ENCODE data around the gene PNCK. TPM values are rescaled to one million over a fixed set of nuclear protein-coding genes. Genes with fewer than 3 reads are reported as not detected.

Gene PNCK
- total and polyA plus RNA-seq, 2 experiments from 2014 or later: 3.5 to 11.9 TPM

- H3K9me3 Mint-ChIP-seq: no peaks in the 10 kb centered on the region; the same call in 2 of the 3 replicates
- Histone ChIP-seq H3K4me2 (no peak overlapping the region), H3K27me3 (ENCODE audit: insufficient read depth) (peaks cover 32% of the 10 kb centered on the region), H3F3A (replicated peaks; ENCODE audit: low read depth) (no peaks in the 10 kb centered on the region), H2AFZ (no peak overlapping the region), H3K36me3 (ENCODE audit: insufficient read depth) (no peaks in the 10 kb centered on the region), H3K4me3 (no peak overlapping the region), H3K79me2 (replicated peaks; ENCODE audit: insufficient read depth) (no peaks in the 10 kb centered on the region), H3K27ac (ENCODE audit: low read depth) (no peak overlapping the region), H4K20me1 (replicated peaks; ENCODE audit: insufficient read depth) (no peaks in the 10 kb centered on the region), H3K9me2 (ENCODE audit: insufficient read depth) (no peaks in the 10 kb centered on the region), H3K4me1 (ENCODE audit: insufficient read depth) (no peaks in the 10 kb centered on the region; the same call in 1 of the 2 replicates)
- ATAC-seq: no peak
- TF ChIP-seq ZNF114 (CRISPR knock-in tag; IDR thresholded peaks at IDR 0.05) (no peak), CREB1 (CRISPR knock-in tag; IDR thresholded peaks at IDR 0.05; ENCODE audit: low read depth) (no peak), EZH2 (IDR thresholded peaks at IDR 0.05; ENCODE audit: low read depth, unreplicated experiment) (no peak), CTCF (conservative IDR thresholded peaks at IDR 0.05; ENCODE audit: low read depth in 2 of 2) (no peak), ZNF331 (CRISPR knock-in tag; IDR thresholded peaks at IDR 0.05; ENCODE audit: low read depth) (no peak), NANOG (IDR thresholded peaks at IDR 0.05; ENCODE audit: borderline replicate concordance) (no peak), POLR2AphosphoS5 (IDR thresholded peaks at IDR 0.05; ENCODE audit: low read depth) (no peak)
- TF ChIP-seq, protein P1, sequence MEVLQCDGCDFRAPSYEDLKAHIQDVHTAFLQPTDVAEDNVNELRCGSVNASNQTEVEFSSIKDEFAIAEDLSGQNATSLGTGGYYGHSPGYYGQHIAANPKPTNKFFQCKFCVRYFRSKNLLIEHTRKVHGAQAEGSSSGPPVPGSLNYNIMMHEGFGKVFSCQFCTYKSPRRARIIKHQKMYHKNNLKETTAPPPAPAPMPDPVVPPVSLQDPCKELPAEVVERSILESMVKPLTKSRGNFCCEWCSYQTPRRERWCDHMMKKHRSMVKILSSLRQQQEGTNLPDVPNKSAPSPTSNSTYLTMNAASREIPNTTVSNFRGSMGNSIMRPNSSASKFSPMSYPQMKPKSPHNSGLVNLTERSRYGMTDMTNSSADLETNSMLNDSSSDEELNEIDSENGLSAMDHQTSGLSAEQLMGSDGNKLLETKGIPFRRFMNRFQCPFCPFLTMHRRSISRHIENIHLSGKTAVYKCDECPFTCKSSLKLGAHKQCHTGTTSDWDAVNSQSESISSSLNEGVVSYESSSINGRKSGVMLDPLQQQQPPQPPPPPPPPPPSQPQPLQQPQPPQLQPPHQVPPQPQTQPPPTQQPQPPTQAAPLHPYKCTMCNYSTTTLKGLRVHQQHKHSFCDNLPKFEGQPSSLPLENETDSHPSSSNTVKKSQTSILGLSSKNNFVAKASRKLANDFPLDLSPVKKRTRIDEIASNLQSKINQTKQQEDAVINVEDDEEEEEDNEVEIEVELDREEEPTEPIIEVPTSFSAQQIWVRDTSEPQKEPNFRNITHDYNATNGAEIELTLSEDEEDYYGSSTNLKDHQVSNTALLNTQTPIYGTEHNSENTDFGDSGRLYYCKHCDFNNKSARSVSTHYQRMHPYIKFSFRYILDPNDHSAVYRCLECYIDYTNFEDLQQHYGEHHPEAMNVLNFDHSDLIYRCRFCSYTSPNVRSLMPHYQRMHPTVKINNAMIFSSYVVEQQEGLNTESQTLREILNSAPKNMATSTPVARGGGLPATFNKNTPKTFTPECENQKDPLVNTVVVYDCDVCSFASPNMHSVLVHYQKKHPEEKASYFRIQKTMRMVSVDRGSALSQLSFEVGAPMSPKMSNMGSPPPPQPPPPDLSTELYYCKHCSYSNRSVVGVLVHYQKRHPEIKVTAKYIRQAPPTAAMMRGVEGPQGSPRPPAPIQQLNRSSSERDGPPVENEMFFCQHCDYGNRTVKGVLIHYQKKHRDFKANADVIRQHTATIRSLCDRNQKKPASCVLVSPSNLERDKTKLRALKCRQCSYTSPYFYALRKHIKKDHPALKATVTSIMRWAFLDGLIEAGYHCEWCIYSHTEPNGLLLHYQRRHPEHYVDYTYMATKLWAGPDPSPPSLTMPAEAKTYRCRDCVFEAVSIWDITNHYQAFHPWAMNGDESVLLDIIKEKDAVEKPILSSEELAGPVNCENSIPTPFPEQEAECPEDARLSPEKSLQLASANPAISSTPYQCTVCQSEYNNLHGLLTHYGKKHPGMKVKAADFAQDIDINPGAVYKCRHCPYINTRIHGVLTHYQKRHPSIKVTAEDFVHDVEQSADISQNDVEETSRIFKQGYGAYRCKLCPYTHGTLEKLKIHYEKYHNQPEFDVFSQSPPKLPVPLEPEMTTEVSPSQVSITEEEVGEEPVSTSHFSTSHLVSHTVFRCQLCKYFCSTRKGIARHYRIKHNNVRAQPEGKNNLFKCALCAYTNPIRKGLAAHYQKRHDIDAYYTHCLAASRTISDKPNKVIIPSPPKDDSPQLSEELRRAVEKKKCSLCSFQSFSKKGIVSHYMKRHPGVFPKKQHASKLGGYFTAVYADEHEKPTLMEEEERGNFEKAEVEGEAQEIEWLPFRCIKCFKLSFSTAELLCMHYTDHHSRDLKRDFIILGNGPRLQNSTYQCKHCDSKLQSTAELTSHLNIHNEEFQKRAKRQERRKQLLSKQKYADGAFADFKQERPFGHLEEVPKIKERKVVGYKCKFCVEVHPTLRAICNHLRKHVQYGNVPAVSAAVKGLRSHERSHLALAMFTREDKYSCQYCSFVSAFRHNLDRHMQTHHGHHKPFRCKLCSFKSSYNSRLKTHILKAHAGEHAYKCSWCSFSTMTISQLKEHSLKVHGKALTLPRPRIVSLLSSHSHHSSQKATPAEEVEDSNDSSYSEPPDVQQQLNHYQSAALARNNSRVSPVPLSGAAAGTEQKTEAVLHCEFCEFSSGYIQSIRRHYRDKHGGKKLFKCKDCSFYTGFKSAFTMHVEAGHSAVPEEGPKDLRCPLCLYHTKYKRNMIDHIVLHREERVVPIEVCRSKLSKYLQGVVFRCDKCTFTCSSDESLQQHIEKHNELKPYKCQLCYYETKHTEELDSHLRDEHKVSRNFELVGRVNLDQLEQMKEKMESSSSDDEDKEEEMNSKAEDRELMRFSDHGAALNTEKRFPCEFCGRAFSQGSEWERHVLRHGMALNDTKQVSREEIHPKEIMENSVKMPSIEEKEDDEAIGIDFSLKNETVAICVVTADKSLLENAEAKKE (CRISPR knock-in tag; IDR thresholded peaks at IDR 0.05): no peak
- TF ChIP-seq, protein P2, sequence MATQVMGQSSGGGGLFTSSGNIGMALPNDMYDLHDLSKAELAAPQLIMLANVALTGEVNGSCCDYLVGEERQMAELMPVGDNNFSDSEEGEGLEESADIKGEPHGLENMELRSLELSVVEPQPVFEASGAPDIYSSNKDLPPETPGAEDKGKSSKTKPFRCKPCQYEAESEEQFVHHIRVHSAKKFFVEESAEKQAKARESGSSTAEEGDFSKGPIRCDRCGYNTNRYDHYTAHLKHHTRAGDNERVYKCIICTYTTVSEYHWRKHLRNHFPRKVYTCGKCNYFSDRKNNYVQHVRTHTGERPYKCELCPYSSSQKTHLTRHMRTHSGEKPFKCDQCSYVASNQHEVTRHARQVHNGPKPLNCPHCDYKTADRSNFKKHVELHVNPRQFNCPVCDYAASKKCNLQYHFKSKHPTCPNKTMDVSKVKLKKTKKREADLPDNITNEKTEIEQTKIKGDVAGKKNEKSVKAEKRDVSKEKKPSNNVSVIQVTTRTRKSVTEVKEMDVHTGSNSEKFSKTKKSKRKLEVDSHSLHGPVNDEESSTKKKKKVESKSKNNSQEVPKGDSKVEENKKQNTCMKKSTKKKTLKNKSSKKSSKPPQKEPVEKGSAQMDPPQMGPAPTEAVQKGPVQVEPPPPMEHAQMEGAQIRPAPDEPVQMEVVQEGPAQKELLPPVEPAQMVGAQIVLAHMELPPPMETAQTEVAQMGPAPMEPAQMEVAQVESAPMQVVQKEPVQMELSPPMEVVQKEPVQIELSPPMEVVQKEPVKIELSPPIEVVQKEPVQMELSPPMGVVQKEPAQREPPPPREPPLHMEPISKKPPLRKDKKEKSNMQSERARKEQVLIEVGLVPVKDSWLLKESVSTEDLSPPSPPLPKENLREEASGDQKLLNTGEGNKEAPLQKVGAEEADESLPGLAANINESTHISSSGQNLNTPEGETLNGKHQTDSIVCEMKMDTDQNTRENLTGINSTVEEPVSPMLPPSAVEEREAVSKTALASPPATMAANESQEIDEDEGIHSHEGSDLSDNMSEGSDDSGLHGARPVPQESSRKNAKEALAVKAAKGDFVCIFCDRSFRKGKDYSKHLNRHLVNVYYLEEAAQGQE (IDR thresholded peaks at IDR 0.05; ENCODE audit: unreplicated experiment): no peak
- TF ChIP-seq, protein P3, sequence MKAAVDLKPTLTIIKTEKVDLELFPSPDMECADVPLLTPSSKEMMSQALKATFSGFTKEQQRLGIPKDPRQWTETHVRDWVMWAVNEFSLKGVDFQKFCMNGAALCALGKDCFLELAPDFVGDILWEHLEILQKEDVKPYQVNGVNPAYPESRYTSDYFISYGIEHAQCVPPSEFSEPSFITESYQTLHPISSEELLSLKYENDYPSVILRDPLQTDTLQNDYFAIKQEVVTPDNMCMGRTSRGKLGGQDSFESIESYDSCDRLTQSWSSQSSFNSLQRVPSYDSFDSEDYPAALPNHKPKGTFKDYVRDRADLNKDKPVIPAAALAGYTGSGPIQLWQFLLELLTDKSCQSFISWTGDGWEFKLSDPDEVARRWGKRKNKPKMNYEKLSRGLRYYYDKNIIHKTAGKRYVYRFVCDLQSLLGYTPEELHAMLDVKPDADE (IDR thresholded peaks at IDR 0.05): no peak
- no peaks in the 10 kb centered on the region for H3K36me3 Mint-ChIP-seq (ENCODE audit: low read depth)
- H3K4me1 Mint-ChIP-seq: peaks cover 8% of the 10 kb centered on the region; the same call in 2 of the 3 replicates
- H3K27ac Mint-ChIP-seq: no peak overlapping the region
- no peak overlapping the region for H3K4me3 Mint-ChIP-seq
- no peak for DNase-seq (ENCODE audit: low spot score)
- peaks cover 24% of the 10 kb centered on the region for H3K27me3 Mint-ChIP-seq (ENCODE audit: insufficient read depth, low read depth, poor library complexity)
These were observed 35.0 kb downstream of the PNCK start for GRCh38 chrX:153638436-153639176.

Measured in GM23338 (cell line).